Kidney epithelial cell (primary cell): ENCODE data around the gene STK40. TPM values are rescaled to one million over a fixed set of nuclear protein-coding genes. Genes with fewer than 3 reads are reported as not detected.

Source experiments
- DNase-seq: peaks from one replicate; pipeline ENCODE4 v3.0.0-alpha.2; 2010; ENCODE audit warnings: low read depth
- H3K27me3 ChIP-seq: 2 replicates; pipeline ENCODE4 v1.6.0; 2011; ENCODE audit warnings: low read length; ENCODE audit not compliant: control insufficient read depth, insufficient read depth
- H3K36me3 ChIP-seq: 2 replicates; pipeline ENCODE4 v1.5.1; 2011; ENCODE audit warnings: low read length; ENCODE audit not compliant: control insufficient read depth, insufficient read depth
- H3K4me3 ChIP-seq: 2 replicates; pipeline ENCODE4 v1.5.1; 2011; ENCODE audit warnings: low read depth, mild to moderate bottlenecking, control low read depth, low read length
- total RNA-seq: library from RNA; depleted of rRNA; stranded (reverse); fragments of >200 nt; gene quantifications from 2 replicates; pipeline ENCODE4 v1.2.3, GENCODE V29; 2015
- TF ChIP-seq, protein P1 (sequence below): IDR thresholded peaks from 2 replicates; pipeline ENCODE4 v1.5.1; 2011; ENCODE audit warnings: mild to moderate bottlenecking, moderate library complexity, low read length, control low read depth, inconsistent platforms; ENCODE audit not compliant: insufficient read depth, poor library complexity, severe bottlenecking

Gene STK40
- total RNA-seq, 1 donor from 2014 or later: 35.6 TPM

DNA sequence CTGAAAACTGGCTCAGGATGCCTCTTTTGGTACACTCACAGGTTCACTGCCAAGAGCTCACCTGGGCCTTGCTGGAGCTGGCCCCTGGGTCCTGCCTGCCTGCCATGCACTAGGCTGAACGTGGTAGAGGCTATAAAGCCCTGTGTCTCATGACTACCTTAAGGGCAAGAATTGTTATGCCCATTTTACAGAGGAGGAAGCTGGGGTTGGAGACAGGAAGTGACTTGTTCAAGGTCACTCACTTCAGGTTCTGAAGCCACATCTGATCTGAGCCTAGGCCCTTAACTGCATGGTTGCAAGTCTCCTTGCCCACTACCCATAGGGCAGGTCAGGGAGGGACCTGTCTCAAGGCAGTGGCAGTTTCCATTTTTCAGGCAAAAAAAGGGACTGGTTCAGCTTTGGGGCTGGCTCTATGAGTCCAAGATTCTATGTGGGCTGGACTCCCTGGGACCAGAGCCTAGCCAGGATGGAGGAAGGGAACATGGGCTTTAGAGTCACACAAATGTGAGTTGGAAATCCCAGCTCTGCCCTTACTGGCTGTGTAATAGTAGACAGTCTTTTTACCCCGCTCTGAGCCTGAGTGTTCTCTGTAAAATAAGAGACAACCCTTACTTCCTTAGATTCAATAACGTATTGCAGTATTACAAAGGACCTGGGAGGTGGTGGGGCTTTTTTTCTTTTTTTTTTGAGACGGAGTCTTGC is 7.8 kb downstream of the STK40 start:
- H3K4me3 ChIP-seq: no peak overlapping the region
- TF ChIP-seq, protein P1, sequence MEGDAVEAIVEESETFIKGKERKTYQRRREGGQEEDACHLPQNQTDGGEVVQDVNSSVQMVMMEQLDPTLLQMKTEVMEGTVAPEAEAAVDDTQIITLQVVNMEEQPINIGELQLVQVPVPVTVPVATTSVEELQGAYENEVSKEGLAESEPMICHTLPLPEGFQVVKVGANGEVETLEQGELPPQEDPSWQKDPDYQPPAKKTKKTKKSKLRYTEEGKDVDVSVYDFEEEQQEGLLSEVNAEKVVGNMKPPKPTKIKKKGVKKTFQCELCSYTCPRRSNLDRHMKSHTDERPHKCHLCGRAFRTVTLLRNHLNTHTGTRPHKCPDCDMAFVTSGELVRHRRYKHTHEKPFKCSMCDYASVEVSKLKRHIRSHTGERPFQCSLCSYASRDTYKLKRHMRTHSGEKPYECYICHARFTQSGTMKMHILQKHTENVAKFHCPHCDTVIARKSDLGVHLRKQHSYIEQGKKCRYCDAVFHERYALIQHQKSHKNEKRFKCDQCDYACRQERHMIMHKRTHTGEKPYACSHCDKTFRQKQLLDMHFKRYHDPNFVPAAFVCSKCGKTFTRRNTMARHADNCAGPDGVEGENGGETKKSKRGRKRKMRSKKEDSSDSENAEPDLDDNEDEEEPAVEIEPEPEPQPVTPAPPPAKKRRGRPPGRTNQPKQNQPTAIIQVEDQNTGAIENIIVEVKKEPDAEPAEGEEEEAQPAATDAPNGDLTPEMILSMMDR: no peak
- H3K27me3 ChIP-seq: no peaks in the 10 kb centered on the region
- DNase-seq: no peak
- no peaks in the 10 kb centered on the region for H3K36me3 ChIP-seq

- H3K4me3 ChIP-seq: no peak overlapping the region
- no peak for DNase-seq
- no peaks in the 10 kb centered on the region for H3K36me3 ChIP-seq
- H3K27me3 ChIP-seq: no peaks in the 10 kb centered on the region
- TF ChIP-seq, protein P1: no peak
Measured at GRCh38 chr1:36372617-36373016, 13.1 kb downstream of the STK40 start.

DNA sequence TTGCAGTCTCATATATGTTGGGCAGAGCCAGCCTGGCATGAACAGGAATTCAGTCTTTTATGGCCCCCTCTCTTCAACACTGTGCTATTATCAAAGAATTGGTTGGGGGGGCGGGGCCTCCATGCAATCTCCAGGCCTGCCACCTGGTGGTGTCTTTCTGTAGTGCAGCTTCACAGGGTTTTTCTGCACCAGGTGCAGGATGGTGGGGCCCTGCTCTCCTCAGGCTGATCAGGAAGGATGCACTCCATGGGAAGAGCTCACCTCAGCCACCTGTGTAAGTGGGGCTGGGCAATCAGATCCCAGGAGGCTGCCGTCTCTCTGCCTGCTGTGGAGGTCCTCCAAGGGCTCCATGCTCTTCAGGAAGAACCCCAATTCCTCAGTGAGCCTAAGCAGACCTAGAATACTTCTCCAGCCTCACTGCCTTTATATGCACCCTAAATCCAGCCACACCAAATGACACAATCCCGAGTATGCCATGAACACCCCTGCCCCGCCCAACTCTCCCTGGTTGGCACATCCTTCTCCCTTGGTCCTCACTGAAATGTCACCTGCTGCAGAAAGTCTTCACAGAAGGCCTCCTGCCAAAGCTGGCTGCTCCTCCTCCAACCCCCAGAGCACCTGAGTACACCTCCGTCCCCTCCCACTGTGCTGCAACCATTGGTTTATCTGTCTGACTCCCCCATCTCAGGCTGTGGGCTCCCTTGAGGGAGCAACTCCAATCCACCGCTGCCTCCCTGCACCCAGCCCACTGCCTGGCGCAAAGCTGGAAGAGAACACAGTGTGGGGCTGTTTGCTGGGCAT is 16.5 kb downstream of the STK40 start:
- TF ChIP-seq, protein P1: peak; percentile 94
- no peaks in the 10 kb centered on the region for H3K27me3 ChIP-seq
- H3K4me3 ChIP-seq: no peak overlapping the region
- DNase-seq: no peak
- peaks cover 2% of the 10 kb centered on the region for H3K36me3 ChIP-seq

GRCh38 chr1:36367798-36368197 is 17.9 kb downstream of the STK40 start:
- no peaks in the 10 kb centered on the region for H3K27me3 ChIP-seq
- no peak for DNase-seq
- TF ChIP-seq, protein P1: no peak
- no peak overlapping the region for H3K4me3 ChIP-seq
- peaks cover 2% of the 10 kb centered on the region for H3K36me3 ChIP-seq

DNA sequence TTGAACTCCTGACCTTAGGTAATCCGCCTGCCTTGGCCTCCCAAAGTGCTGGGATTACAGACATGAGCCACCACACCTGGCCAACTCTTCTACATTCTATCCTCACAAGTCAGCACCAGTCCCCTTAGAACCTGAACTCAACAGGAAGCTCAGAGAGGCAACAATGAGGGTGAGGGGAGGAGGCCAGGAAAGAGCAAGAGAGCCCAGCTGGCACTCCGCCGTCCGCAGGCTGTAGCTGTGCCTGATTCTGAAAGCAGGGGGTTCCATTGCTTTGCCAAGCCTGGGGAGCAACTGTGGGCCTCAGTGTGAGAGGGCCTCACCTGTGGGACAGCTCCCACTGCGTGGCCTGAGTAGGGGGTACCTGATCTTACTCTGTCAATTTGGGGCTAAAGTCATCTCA is 18.7 kb downstream of the STK40 start:
- Histone ChIP-seq H3K27me3 (no peaks in the 10 kb centered on the region), H3K36me3 (peaks cover 2% of the 10 kb centered on the region), H3K4me3 (no peak overlapping the region)
- TF ChIP-seq, protein P1: no peak
- DNase-seq: no peak
